ENCODE measurements around the gene C11orf98.

The C11orf98 gene

DNA sequence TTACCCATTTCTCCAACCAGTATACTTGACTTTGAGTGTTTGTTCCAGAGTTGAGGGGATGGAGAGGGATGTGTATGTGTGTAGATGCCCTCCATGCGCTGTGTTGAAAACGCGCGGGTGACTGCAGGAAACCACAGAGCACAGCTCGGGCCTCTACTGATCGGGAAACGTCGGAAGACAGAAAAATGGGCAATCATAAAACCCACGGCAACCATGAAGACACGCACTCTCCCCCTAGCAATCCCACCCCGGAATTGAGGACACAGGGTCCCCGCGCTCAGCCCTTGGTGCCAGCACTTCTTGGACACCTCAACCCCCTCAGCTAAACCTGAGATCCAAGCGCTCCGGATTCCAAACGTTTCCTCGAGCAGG is 6.2 kb upstream of the C11orf98 start:
- Histone ChIP-seq H3K4me3 (ENCODE audit: extremely low read depth, insufficient read depth, low read length, poor library complexity, severe bottlenecking) (peak overlapping the region; percentile 80), H3K27ac (ENCODE audit: low read depth, low read length, severe bottlenecking) (peak overlapping the region; percentile 83), H3K36me3 (ENCODE audit: control insufficient read depth, insufficient read depth, low read length) (peaks cover 49% of the 10 kb centered on the region), H3K9me3 (ENCODE audit: control insufficient read depth, low read length) (no peaks in the 10 kb centered on the region), H3K4me1 (ENCODE audit: control insufficient read depth, insufficient read depth, low read length, poor library complexity, severe bottlenecking) (peaks cover 8% of the 10 kb centered on the region)
- 0 to 5% methylated on average over 10 to 16 of the region's 17 CpGs for WGBS, 2 experiments (ENCODE audit: insufficient coverage in 2 of 2)

DNA sequence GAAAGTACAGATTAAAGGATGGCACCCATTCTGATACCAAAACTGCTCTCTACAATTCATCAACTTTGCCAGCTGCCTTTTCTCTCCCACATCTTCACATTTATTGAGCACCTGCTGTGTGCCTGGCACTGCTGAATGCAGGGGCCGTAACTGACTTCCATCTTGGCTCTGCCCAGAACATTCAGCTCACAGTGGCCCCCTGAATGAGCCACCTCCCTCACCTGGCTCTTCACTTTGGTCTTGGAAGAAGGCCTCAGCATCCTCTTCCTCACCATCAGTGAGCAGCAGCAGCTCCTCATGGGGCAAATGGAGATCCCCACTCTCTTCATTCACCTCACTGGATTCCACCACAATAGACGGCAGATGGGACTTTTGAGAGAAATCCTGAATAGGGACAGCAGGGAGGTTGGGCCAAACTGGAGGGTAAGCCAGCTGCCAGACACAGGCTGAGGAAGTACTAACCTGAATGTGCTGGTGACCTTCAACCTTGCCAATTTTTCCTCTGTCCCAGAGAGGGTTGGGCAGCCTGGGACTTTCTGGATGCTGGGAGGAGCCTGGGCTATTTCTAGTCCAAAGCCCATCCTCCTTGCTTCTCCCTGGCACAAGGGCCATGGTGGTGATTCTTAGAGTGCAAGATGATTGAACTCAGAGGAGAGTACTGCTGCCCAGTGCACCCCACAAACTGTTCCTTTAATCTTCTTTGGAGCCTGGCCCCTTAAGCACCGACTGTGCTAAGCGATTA is 4.6 kb upstream of the C11orf98 start:
- H3K4me1 ChIP-seq (ENCODE audit: control insufficient read depth, insufficient read depth, low read length, poor library complexity, severe bottlenecking), result peaks cover 9% of the 10 kb centered on the region
- peak overlapping the region; percentile 10 for H3K27ac ChIP-seq (ENCODE audit: low read depth, low read length, severe bottlenecking)
- peaks cover 43% of the 10 kb centered on the region for H3K36me3 ChIP-seq (ENCODE audit: control insufficient read depth, insufficient read depth, low read length)
- H3K4me3 ChIP-seq (ENCODE audit: extremely low read depth, insufficient read depth, low read length, poor library complexity, severe bottlenecking), result no peak overlapping the region
- H3K9me3 ChIP-seq (ENCODE audit: control insufficient read depth, low read length), result no peaks in the 10 kb centered on the region
- WGBS, 2 experiments (ENCODE audit: insufficient coverage in 2 of 2), result 93% methylated on average over 2 to 3 of the region's 4 CpGs

DNA sequence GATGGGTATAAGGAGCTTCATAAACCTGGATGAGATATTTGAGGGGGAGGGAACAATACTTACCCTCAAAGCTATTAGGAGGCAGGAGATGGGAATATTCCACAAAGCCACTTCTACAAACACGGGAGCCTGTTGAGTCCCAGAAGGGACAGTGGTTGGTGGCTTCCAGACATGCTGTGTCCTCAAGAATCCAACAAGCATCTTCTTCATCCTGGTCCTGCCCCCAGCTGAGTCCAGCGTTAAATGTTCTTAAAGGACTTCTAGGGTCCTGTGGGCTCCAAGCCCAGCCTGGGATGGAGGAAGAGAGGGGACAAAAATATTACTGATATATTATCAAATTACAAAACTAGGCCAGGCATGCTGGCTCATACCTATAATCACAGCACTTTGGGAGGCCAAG is 2.5 kb upstream of the C11orf98 start:
- WGBS, 2 experiments (ENCODE audit: insufficient coverage in 2 of 2), result 75% methylated on average over 1 of the region's 2 CpGs; no CpG with 5 or more reads in 1 of the 2 experiments
- Histone ChIP-seq H3K36me3 (ENCODE audit: control insufficient read depth, insufficient read depth, low read length) (peaks cover 33% of the 10 kb centered on the region), H3K4me1 (ENCODE audit: control insufficient read depth, insufficient read depth, low read length, poor library complexity, severe bottlenecking) (peaks cover 9% of the 10 kb centered on the region), H3K4me3 (ENCODE audit: extremely low read depth, insufficient read depth, low read length, poor library complexity, severe bottlenecking) (no peak overlapping the region), H3K9me3 (ENCODE audit: control insufficient read depth, low read length) (no peaks in the 10 kb centered on the region), H3K27ac (ENCODE audit: low read depth, low read length, severe bottlenecking) (no peak overlapping the region)

DNA sequence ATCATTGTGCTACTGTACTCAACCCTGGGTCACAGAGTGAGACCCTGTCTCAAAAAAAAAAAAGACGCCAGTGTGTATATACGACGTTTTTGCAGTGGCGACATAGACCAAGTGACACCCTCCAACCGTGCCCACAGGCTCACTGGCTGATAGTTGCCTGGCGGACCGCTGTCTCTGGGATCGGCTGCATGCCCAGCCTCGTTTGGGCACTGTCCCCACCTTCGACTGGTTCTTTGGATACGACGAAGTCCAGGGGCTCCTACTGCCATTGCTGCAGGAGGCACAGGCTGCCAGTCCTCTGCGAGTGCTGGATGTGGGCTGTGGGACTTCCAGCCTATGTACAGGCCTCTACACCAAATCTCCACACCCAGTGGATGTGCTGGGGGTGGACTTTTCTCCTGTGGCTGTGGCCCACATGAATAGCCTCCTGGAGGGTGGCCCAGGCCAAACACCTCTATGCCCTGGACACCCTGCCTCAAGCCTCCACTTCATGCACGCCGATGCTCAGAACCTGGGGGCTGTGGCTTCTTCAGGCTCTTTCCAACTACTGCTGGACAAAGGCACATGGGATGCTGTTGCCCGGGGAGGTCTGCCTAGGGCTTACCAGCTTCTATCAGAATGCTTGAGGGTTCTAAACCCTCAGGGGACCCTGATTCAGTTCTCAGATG is 1.4 kb upstream of the C11orf98 start:
- 56 to 60% methylated on average over 11 to 15 of the region's 16 CpGs for WGBS, 2 experiments (ENCODE audit: insufficient coverage in 2 of 2)
- Histone ChIP-seq H3K9me3 (ENCODE audit: control insufficient read depth, low read length) (no peaks in the 10 kb centered on the region), H3K4me1 (ENCODE audit: control insufficient read depth, insufficient read depth, low read length, poor library complexity, severe bottlenecking) (peaks cover 9% of the 10 kb centered on the region), H3K4me3 (ENCODE audit: extremely low read depth, insufficient read depth, low read length, poor library complexity, severe bottlenecking) (peak overlapping the region; percentile 82), H3K36me3 (ENCODE audit: control insufficient read depth, insufficient read depth, low read length) (peaks cover 42% of the 10 kb centered on the region), H3K27ac (ENCODE audit: low read depth, low read length, severe bottlenecking) (no peak overlapping the region)

DNA sequence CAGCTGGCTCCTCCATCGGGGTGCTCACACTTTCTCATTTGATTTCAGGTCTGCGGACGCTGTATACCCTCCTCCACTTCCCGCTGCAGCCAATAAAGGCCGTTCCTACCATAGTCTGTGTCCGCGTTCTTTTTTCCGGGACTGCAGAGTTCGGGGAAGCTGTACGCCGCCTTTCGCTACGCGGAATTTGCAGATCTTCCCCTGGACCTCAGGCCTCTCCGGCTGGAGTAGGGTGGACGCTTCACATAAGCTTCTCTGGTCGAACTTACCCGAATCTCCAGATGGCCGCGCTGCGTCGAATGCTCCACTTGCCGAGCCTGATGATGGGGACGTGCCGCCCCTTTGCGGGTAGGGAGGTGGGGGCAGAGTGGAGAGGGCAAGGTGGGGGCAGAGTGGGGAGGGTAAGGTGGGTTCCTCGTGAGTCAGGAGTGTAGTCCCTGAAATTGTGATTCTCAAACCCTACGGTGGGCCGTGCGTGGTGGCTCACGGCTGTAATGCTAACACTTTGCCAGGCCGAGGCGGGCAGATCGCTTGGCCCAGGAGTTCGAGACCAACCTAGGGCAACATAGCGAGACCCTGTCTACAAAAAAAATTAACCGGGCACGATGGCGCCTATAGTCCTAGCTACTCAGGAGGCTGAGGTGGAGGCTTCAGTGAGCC is 719 bp upstream of the C11orf98 start:
- Histone ChIP-seq H3K27ac (ENCODE audit: low read depth, low read length, severe bottlenecking) (peak overlapping the region; percentile 91), H3K4me1 (ENCODE audit: control insufficient read depth, insufficient read depth, low read length, poor library complexity, severe bottlenecking) (peaks cover 9% of the 10 kb centered on the region), H3K4me3 (ENCODE audit: extremely low read depth, insufficient read depth, low read length, poor library complexity, severe bottlenecking) (peak overlapping the region; percentile 82), H3K9me3 (ENCODE audit: control insufficient read depth, low read length) (no peaks in the 10 kb centered on the region), H3K36me3 (ENCODE audit: control insufficient read depth, insufficient read depth, low read length) (peaks cover 44% of the 10 kb centered on the region)
- 3% methylated on average over 26 to 38 of the region's 39 CpGs for WGBS, 2 experiments (ENCODE audit: insufficient coverage in 2 of 2)

DNA sequence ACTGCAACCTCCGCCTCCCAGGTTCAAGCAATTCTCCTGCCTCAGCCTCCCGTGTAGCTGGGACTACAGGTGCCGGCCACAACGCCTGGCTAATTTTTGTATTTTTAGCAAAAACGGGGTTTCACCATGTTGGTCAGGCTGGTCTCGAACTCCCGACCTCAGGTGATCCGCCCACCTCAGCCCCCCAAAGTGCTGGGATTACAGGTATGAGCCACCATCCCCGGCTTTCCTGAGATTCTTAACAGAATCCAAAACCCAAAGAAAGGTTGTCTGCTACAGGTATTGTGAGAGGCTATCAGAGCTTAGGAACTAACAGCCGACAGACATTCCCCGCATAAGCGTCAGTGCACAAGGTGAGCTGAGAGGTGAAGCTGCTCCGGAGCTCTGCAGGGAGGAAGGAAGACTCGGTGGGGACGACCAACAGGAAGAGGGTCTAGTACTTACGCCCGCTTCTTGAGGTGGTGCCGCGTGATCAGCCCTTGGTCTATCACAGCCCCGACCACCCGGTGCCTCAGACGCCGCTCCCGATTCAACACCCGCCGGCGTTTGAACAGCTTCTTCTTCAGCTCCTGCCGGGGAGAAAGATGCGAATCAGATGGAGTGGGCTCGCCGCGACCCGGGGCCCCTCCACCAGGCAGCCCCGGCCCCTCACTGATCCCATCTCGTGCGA is 470 bp downstream of the C11orf98 start:
- Histone ChIP-seq H3K27ac (ENCODE audit: low read depth, low read length, severe bottlenecking) (peak overlapping the region; percentile 91), H3K9me3 (ENCODE audit: control insufficient read depth, low read length) (no peaks in the 10 kb centered on the region), H3K36me3 (ENCODE audit: control insufficient read depth, insufficient read depth, low read length) (peaks cover 45% of the 10 kb centered on the region), H3K4me1 (ENCODE audit: control insufficient read depth, insufficient read depth, low read length, poor library complexity, severe bottlenecking) (peaks cover 9% of the 10 kb centered on the region), H3K4me3 (ENCODE audit: extremely low read depth, insufficient read depth, low read length, poor library complexity, severe bottlenecking) (peak overlapping the region; percentile 82)
- 1 to 2% methylated on average over 25 to 35 of the region's 36 CpGs for WGBS, 2 experiments (ENCODE audit: insufficient coverage in 2 of 2)

DNA sequence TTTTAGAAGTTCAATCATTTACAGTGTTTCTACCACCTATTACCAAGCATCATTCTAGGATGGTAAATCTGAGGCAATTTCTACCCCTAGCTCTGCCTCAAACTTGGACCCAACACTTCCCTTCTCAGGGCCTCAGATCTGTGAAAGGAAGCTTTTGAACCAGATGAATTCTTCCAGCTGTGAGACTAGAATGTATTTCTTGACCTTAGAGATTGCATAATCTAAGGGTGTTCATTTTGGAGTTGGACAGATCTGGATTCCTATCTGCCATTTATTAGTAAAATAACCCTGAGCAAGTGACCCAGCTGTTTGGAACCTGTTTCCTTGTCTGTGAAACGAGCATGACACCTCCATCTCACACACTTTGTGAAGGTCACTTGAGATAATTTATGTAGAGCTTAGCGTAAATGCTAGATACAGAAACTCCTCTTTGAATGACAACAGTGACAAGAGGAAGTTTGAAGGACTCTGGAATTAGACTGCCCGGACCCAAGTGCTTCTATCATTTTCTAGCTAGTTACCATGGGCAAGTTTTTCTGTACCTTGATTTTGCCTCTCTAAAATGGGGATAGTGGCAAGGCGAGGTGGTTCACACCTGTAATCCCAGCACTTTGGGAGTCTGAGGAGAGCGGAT is 8.1 kb downstream of the C11orf98 start:
- no peak overlapping the region for H3K4me3 ChIP-seq (ENCODE audit: extremely low read depth, insufficient read depth, low read length, poor library complexity, severe bottlenecking)
- H3K4me1 ChIP-seq (ENCODE audit: control insufficient read depth, insufficient read depth, low read length, poor library complexity, severe bottlenecking), result no peaks in the 10 kb centered on the region
- no peak overlapping the region for H3K27ac ChIP-seq (ENCODE audit: low read depth, low read length, severe bottlenecking)
- 64 to 90% methylated on average over 3 of the region's 5 CpGs for whole genome bisulfite sequencing, 2 experiments (ENCODE audit: insufficient coverage in 2 of 2)
- H3K36me3 ChIP-seq (ENCODE audit: control insufficient read depth, insufficient read depth, low read length), result peaks cover 6% of the 10 kb centered on the region
- H3K9me3 ChIP-seq (ENCODE audit: control insufficient read depth, low read length), result no peaks in the 10 kb centered on the region

DNA sequence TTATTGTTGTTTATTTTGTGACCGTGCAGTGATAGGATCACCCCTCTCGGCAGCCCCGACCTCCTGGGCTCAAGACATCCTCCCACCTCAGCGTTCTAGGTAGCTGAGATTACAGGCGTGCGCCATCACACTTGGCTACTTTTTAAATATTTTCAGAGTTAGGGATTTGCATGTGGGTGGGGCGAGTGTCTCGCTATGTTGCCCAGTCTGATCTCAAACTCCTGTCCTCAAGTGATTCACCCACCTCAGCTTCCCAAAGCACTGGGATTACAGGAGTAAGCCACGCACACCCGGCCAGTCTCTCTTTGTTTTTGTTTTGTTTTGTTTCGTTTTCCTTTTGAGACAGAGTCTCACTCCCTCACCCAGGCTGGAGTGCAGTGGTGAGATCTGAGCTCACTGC is 10.7 kb downstream of the C11orf98 start:
- H3K27ac ChIP-seq (ENCODE audit: low read depth, low read length, severe bottlenecking), result no peak overlapping the region
- H3K36me3 ChIP-seq (ENCODE audit: control insufficient read depth, insufficient read depth, low read length), result peaks cover 8% of the 10 kb centered on the region
- no peak overlapping the region for H3K4me3 ChIP-seq (ENCODE audit: extremely low read depth, insufficient read depth, low read length, poor library complexity, severe bottlenecking)
- 90 to 96% methylated on average over 4 to 5 of the region's 11 CpGs for WGBS, 2 experiments (ENCODE audit: insufficient coverage in 2 of 2)
- H3K9me3 ChIP-seq (ENCODE audit: control insufficient read depth, low read length), result no peaks in the 10 kb centered on the region
- H3K4me1 ChIP-seq (ENCODE audit: control insufficient read depth, insufficient read depth, low read length, poor library complexity, severe bottlenecking), result no peaks in the 10 kb centered on the region

DNA sequence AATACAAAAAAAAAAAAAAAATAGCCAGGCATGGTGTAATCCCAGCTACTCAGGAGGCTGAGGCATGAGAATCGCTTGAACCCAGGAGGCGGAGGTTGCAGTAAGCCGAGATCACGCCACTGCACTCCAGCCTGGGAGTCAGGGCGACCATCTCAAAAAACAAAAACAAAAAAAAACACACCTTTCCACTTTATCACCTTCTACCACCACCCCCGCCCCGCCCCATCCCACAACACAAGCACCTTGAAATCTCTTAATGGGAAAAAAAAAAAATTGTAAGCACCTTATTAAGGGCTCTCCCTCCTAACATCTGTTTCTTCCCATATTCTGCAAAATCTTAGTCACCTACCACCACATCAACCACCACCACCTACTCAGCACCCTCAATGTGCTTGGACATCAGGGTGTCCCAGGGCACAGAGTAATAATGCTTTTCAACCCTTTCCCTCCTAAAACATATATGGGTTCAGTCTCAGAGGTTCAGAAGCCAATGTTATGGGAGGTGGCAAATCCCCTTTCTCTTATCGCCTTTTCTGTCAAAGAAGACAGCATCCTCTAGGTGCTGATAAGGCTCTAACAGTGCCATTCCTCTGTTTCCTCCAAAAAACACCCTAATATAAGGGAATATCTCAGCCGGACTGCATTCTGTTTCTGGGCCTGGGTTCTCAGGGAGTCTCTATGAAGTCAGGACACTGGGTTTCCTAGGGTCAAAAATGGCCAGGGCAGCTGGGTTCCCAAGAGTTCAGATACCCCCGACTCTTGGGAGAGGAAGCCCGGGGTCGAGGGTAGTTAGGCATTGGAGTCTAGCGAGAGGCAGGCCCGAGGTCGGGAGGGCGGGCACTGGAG is 12.6 kb downstream of the C11orf98 start:
- peak overlapping the region; percentile 65 for H3K27ac ChIP-seq (ENCODE audit: low read depth, low read length, severe bottlenecking)

More for the DNA sequence above, 12.6 kb downstream of the C11orf98 start:
- peak overlapping the region; percentile 89 for H3K4me3 ChIP-seq (ENCODE audit: extremely low read depth, insufficient read depth, low read length, poor library complexity, severe bottlenecking)
- H3K36me3 ChIP-seq (ENCODE audit: control insufficient read depth, insufficient read depth, low read length), result peaks cover 26% of the 10 kb centered on the region
- no peaks in the 10 kb centered on the region for H3K9me3 ChIP-seq (ENCODE audit: control insufficient read depth, low read length)
- H3K4me1 ChIP-seq (ENCODE audit: control insufficient read depth, insufficient read depth, low read length, poor library complexity, severe bottlenecking), result peaks cover under 1% of the 10 kb centered on the region
- WGBS, 2 experiments (ENCODE audit: insufficient coverage in 2 of 2), result 37 to 38% methylated on average over 15 of the region's 16 CpGs
